Activated CD4-positive, alpha-beta T cell treated with anti-CD3 and anti-CD28 coated beads, Interleukin-2, amount 50 U/mL, for 24 hours (primary cell): ENCODE results near the gene FER.

Experiments
- DNase-seq, 2 donors: peaks; one replicate each; pipeline ENCODE4 v3.0.0-alpha.2; 2020; ENCODE audit warnings: low read depth in 1 of 2, low spot score in 1 of 2

The FER gene

GRCh38 chr5:109230369-109230768 lies 482.7 kb downstream of the FER start:
- no peak for DNase-seq

DNA sequence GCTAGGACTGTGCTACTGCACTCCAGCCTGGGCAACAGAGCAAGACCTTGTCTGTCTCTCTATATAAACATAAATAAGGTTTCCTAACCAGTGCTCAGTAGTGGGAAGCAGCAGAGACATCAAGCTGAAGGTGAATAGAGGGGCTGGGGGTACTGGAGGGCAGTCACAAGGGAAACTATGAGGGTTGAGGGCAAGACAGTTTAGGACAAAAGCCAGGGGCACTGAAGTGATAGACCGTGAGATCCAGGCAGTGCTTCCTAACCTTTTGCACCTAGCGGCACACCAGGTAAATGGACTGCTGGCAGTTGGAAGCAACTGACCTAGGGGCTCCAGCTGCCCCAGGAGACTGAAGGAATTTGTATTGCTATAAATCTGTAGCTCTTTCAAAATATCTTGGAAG lies 483.6 kb downstream of the FER start:
- DNase-seq = no peak

GRCh38 chr5:109234381-109234780 lies 486.7 kb downstream of the FER start:
- DNase-seq = no peak

GRCh38 chr5:109239456-109239855 lies 491.8 kb downstream of the FER start:
- no peak for DNase-seq

- no peak for DNase-seq
Measured at GRCh38 chr5:109242518-109242917, 494.8 kb downstream of the FER start.

DNA sequence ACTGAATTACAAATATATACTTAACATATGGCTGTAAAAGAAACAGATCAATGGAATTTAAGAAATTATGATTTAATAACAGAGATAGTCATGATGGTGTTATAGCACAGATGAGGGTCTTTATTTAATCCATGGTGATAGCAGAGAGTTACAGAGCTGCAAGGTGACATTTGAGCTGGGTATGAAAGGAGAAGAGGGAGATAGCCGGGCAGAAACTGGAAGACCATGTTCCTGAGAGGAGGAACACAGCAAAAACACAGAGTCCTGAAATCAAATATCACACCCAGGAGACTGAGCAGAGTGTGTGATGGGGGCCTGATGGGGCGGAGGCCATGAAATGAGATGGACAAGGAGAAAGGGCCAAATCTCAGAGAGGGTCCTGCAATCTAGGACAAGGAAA lies 498.7 kb downstream of the FER start:
- no peak for DNase-seq
